Endothelial cell of umbilical vein (primary cell): ENCODE measurements around the gene DNAJC11. TPM values are rescaled to one million over a fixed set of nuclear protein-coding genes. Genes with fewer than 3 reads are reported as not detected.

Experiments
- BruUV-seq: library from RNA; stranded (reverse); fragments of 400-500 nt; replicated peaks from 2 replicates; lab custom pipeline; 2021; lab: Mats Ljungman, UMichigan
- CTCF ChIA-PET: fragments of 300-600, 350-600 bp; sonication (Branson Sonifier 250); formaldehyde crosslinking; loops from one replicate; lab custom pipeline; 2021; ENCODE audit warnings: antibody characterized with exemption, inconsistent platforms; lab: Charles Lee
- POLR2A ChIA-PET: fragments of 300-600, 350-600 bp; sonication (Branson Sonifier 250); formaldehyde crosslinking; loops from one replicate; lab custom pipeline; 2021; ENCODE audit warnings: antibody characterized with exemption, inconsistent platforms; lab: Charles Lee
- DNase-seq: peaks from one replicate; pipeline ENCODE4 v3.0.0-alpha.2; 2011; ENCODE audit warnings: low read depth, low spot score
- FAIRE-seq: peaks from 2 replicates; lab custom pipeline; 2011; peaks lifted over from hg19 to GRCh38; lab: Jason Lieb, UNC
- H2AFZ ChIP-seq: 2 replicates; pipeline ENCODE4 v1.6.0; 2012; ENCODE audit warnings: low read depth, low read length, control low read depth, inconsistent platforms
- H3K27ac ChIP-seq: 2 replicates; pipeline ENCODE4 v1.5.1; 2011; ENCODE audit warnings: low read depth, mild to moderate bottlenecking, control low read depth, low read length, moderate library complexity; ENCODE audit not compliant: insufficient read depth
- H3K27me3 ChIP-seq, 2 experiments: 2 replicates each; pipeline versions ENCODE4 v1.6.0 to v1.6.1; 2011; ENCODE audit warnings: low read length in 2 of 2, mixed read lengths in 1 of 2; ENCODE audit not compliant: control insufficient read depth in 2 of 2, insufficient read depth in 2 of 2
- H3K36me3 ChIP-seq, 2 experiments: 2 replicates in 1 of 2; 3 replicates in 1 of 2; pipeline ENCODE4 v1.5.1; 2011; ENCODE audit warnings: low read length in 2 of 2, mild to moderate bottlenecking in 1 of 2, moderate library complexity in 1 of 2; ENCODE audit not compliant: control insufficient read depth in 2 of 2, insufficient read depth in 2 of 2; ENCODE audit errors: extremely low read depth in 1 of 2
- H3K4me1 ChIP-seq: 3 replicates; pipeline ENCODE4 v1.5.1; 2011; ENCODE audit warnings: mild to moderate bottlenecking, low read length; ENCODE audit not compliant: control insufficient read depth, insufficient read depth; ENCODE audit errors: extremely low read depth
- H3K4me2 ChIP-seq: 2 replicates; pipeline ENCODE4 v1.6.1; 2011; ENCODE audit warnings: low read length, control low read depth, mixed read lengths; ENCODE audit not compliant: insufficient read depth
- H3K4me3 ChIP-seq, 3 experiments: fragments of 200-600 bp in 1 of 3; sonication (generic), shearing (Covaris generic) in 1 of 3; replicated peaks in 1 of 3; 2 replicates each; pipeline ENCODE4 v1.5.1; 2011 to 2016; ENCODE audit warnings: control low read depth in 3 of 3, low read length in 3 of 3, mild to moderate bottlenecking in 2 of 3, inconsistent platforms in 1 of 3, low read depth in 1 of 3, moderate library complexity in 1 of 3; ENCODE audit not compliant: insufficient read depth in 1 of 3
- H3K79me2 ChIP-seq: 2 replicates; pipeline ENCODE4 v1.6.0; 2012; ENCODE audit warnings: low read length, inconsistent platforms; ENCODE audit not compliant: control insufficient read depth, insufficient read depth
- H3K9ac ChIP-seq: replicated peaks from 2 replicates; pipeline ENCODE3; 2011; ENCODE audit warnings: low read length, control low read depth; ENCODE audit not compliant: insufficient read depth; ENCODE audit errors: extremely low read depth
- H3K9me1 ChIP-seq: replicated peaks from 3 replicates; pipeline ENCODE4 v1.6.0; 2011; ENCODE audit warnings: mild to moderate bottlenecking, low read length; ENCODE audit not compliant: control insufficient read depth, insufficient read depth; ENCODE audit errors: extremely low read depth
- H3K9me3 ChIP-seq: replicated peaks from 2 replicates; pipeline ENCODE4 v1.5.1; 2012; ENCODE audit warnings: low read length, inconsistent platforms; ENCODE audit not compliant: control insufficient read depth, insufficient read depth
- H4K20me1 ChIP-seq: replicated peaks from 2 replicates; pipeline ENCODE3; 2011; ENCODE audit warnings: mild to moderate bottlenecking, low read length; ENCODE audit not compliant: control insufficient read depth, insufficient read depth; ENCODE audit errors: extremely low read depth
- MYC ChIP-seq: IDR thresholded peaks from one replicate; pipeline ENCODE4 v1.6.1; 2011; ENCODE audit warnings: mild to moderate bottlenecking, low read depth, low read length
- POLR2AphosphoS5 ChIP-seq: IDR thresholded peaks from 2 replicates; pipeline ENCODE4 v1.6.1; 2012; ENCODE audit warnings: low read depth, mild to moderate bottlenecking, control low read depth, low read length, moderate library complexity; ENCODE audit not compliant: insufficient read depth
- dilution Hi-C: fragments of 300-500 bp; cut with MboI; formaldehyde crosslinking; loops from one replicate; pipeline ENCODE4 v1.15.0; 2019; ENCODE audit warnings: low sequenced_read_pairs; ENCODE audit not compliant: extremely low pct_ligation_motif_present
- intact Hi-C: fragments of 100-400 bp; cut with micrococcal nuclease; formaldehyde crosslinking; loops from one replicate; pipeline ENCODE4 v1.10.0; 2022
- polyA plus RNA-seq, 4 experiments: library from polyadenylated mRNA; depleted of rRNA in 3 of 4; stranded (reverse) in 3 of 4; unstranded in 1 of 4; fragments of >200 nt; gene quantifications; 2 replicates each; pipeline versions ENCODE4 v1.2.1 to v1.2.3, GENCODE V29; 2011 to 2012; ENCODE audit warnings: missing spikeins in 1 of 4
- total RNA-seq: library from RNA; stranded (reverse); gene quantifications from 2 replicates; pipeline ENCODE4 v1.2.3, GENCODE V29; 2021
- TF ChIP-seq, protein P1 (sequence below), 2 donors: IDR thresholded peaks; 1 replicate in 1 of 2; 2 replicates in 1 of 2; pipeline ENCODE4 v1.5.1; 2011; ENCODE audit warnings: low read length in 2 of 2, mild to moderate bottlenecking in 2 of 2, moderate library complexity in 2 of 2, control low read depth in 1 of 2, inconsistent platforms in 1 of 2, low read depth in 1 of 2; ENCODE audit not compliant: insufficient read depth in 1 of 2; ENCODE audit errors: extremely low read depth in 1 of 2

The DNAJC11 gene
- total and polyA plus RNA-seq, 2 donors (not counting 3 experiments of a cell fraction or from before 2014, with no cell fraction given): 31.1 to 64.3 TPM

DNA sequence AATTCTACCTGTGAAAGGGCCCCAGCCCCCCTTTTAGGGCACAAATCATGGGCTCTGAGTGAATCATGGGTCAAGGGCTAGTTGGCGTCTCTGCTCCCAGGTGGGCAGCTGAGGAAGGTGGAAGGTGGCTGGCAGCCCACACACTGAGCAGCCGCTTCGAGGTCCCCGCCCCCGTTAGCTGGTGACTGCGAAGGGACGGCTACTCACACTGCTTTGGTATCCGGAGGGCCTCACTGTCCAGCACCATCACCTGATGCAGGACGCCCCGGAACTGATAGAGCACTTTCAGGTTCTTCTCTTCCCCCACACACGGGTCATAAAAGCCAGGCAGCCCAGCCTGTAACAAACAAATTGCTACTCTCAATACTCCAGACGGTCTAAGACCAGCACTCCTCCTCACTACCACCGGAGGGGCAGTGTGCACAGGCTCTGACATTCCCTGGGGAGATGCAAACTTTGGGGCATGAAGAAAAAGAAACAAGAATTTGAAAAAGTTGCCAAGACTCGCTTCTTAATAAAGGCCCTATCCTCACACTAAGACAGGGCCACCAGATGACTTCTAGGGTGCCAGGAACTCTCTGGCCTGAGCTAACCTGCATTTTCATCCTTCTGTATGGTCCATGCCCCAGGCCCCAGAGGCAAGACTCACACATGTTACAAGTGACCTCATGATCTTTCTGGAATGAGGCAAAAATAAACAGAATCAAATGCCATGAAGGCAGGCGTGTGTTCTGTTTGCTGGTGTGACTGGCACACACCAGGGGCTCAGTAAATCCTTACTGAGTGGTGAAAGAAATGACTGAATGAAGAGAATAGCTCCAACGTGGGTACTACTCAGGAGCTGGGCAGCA, 65.5 kb downstream of the DNAJC11 start:
- intact Hi-C loops (no loop called here), dilution Hi-C loops (no loop called here)
- no peak for DNase-seq
- Histone ChIP-seq H3K79me2 (no peaks in the 10 kb centered on the region), H3K4me2 (no peak overlapping the region), H3K9me1 (no peaks in the 10 kb centered on the region), H3K9ac (no peak overlapping the region), H3K4me1 (no peaks in the 10 kb centered on the region), H3K36me3 (peaks cover 6 to 41% of the 10 kb centered on the region in 2 experiments), H2AFZ (no peak overlapping the region), H3K27ac (no peak overlapping the region), H3K9me3 (no peaks in the 10 kb centered on the region), H3K4me3 (no peak overlapping the region), H4K20me1 (no peaks in the 10 kb centered on the region), H3K27me3 (no peaks in the 10 kb centered on the region)
- CTCF ChIA-PET: interaction anchor here (1.3 to 1.9 kb wide), 2 partner anchors 10 to 82 kb away, joined by 3 to 9 read pairs; partner anchors contain the start of genes NOL9 and TAS1R1
- no TSS peak for BruUV-seq
- no peak for TF ChIP-seq POLR2AphosphoS5
- TF ChIP-seq MYC: no peak
- TF ChIP-seq, protein P1, sequence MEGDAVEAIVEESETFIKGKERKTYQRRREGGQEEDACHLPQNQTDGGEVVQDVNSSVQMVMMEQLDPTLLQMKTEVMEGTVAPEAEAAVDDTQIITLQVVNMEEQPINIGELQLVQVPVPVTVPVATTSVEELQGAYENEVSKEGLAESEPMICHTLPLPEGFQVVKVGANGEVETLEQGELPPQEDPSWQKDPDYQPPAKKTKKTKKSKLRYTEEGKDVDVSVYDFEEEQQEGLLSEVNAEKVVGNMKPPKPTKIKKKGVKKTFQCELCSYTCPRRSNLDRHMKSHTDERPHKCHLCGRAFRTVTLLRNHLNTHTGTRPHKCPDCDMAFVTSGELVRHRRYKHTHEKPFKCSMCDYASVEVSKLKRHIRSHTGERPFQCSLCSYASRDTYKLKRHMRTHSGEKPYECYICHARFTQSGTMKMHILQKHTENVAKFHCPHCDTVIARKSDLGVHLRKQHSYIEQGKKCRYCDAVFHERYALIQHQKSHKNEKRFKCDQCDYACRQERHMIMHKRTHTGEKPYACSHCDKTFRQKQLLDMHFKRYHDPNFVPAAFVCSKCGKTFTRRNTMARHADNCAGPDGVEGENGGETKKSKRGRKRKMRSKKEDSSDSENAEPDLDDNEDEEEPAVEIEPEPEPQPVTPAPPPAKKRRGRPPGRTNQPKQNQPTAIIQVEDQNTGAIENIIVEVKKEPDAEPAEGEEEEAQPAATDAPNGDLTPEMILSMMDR (IDR thresholded peaks at IDR 0.05; ENCODE audit: extremely low read depth in 1 of 2, insufficient read depth in 1 of 2, low read depth in 1 of 2, low read length in 2 of 2): no peak
- POLR2A ChIA-PET: no interaction called here
- no peak for FAIRE-seq
